T-helper 1 cell (primary cell): Measurements from ENCODE around the gene EDN3.

ENCODE experiments used
- DNase-seq, 5 donors: peaks; one replicate each; pipeline ENCODE4 v3.0.0-alpha.2; 2012 to 2020

EDN3 gene

DNA sequence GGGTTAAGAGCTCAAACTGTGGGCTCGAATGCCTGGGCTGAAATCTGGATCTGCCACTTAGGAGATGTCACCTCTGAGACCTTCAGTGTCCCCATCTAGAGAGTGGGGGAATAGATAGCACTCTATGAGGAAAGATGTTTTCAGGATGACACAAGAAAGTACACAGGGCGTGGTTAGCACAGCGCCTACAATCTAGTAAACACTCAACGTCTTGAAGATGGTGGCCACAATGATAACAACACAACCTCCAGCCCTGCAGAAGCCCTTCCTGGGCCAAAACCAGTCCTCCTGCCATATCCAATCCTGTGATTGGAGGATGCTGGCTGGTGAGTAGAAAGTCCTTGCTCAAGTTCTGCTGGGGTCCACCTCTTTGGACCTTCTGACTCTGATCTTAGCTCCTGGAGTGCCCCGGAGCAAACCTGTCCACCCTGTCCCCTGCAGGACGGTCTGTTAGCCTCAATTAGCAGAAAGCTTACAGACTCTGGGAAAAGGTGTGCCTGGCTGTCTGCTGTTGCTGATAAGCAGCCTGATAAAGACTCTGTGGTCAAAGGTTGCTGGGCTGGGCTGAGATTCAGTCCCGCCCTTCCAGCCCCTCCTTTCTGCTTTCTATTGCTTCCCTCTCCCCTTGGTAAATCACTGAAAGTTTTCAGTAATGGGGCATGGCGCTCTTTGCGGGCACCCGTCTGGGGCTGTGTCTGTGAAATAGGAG, 8.2 kb downstream of the EDN3 start:
- DNase-seq = peak in 1 of 5 donors; percentile 7

DNA sequence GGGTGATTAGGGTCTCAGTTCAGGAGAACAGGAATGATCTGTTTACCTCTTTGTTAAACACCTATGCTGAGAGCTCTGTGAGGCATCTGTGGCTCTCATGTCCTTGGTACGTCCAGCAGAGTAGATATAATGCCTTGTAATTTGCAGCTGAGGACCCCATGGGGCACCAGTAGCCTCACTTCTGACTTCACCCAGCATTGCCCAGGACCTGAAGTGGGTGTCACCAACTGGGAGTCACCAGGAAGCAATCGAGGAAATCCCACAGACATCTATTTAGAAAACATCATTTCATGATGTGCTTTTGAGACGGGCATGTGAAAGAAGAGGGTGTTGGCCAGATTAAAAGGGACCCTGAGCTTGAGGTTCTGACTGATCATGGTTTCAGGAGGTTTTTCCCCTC, 8.8 kb downstream of the EDN3 start:
- DNase-seq = no peak

- no peak for DNase-seq
Observed at GRCh38 chr20:59314997-59315396, 14.6 kb downstream of the EDN3 start.

- no peak for DNase-seq
Observed at GRCh38 chr20:59316911-59317731, 16.7 kb downstream of the EDN3 start.

DNA sequence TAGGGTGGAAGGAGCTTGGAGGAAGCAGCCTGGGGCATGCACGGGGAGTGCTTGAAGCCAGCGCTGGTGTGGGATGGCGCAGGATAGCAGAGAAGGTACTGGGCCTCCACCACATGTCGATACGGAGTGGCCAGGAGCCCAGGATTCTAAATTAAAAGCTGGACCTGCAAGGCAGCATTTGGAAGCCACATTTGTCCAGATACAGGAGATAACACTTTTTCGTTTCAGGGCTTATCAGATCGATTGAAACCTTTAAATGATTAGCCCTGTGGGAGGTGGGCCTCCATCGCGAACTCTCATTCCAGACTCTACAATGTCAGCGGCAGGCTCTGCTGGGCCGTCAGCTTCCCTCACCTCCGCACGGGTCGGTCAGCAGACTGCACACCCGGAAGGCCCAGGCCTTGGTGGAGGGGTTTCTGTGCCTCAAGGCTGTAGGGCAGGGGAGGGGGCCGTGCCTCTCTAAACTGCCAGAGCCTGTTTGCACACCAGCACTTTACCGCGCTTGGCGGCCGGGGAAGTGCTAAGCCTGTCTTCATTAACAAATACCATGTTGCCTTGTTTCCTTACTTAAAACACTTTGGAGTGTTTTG, 17.9 kb downstream of the EDN3 start:
- no peak for DNase-seq

GRCh38 chr20:59318803-59319202, 18.4 kb downstream of the EDN3 start:
- no peak for DNase-seq

GRCh38 chr20:59320426-59320825, 20.0 kb downstream of the EDN3 start:
- DNase-seq = no peak

GRCh38 chr20:59320854-59321647, 20.6 kb downstream of the EDN3 start:
- DNase-seq = no peak

DNA sequence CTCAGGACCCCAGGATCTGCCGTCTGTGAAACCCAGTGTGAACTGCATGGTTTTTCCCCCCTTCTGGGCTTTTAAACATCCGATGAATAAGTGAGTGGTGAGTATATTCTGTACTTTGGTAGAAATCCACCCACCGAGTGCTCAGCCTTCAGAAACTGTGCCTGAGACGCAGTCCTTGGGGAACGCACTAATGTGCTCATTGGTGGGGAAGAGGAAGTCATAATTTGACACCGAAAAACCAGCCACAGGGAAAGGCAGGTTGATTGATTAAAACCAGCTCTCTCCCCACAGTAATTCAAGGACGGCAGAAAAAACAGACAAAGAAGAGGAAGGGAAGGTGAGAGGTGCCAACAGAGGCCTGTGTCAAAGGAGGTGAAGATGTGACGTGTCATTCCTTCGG, 21.7 kb downstream of the EDN3 start:
- no peak for DNase-seq

DNA sequence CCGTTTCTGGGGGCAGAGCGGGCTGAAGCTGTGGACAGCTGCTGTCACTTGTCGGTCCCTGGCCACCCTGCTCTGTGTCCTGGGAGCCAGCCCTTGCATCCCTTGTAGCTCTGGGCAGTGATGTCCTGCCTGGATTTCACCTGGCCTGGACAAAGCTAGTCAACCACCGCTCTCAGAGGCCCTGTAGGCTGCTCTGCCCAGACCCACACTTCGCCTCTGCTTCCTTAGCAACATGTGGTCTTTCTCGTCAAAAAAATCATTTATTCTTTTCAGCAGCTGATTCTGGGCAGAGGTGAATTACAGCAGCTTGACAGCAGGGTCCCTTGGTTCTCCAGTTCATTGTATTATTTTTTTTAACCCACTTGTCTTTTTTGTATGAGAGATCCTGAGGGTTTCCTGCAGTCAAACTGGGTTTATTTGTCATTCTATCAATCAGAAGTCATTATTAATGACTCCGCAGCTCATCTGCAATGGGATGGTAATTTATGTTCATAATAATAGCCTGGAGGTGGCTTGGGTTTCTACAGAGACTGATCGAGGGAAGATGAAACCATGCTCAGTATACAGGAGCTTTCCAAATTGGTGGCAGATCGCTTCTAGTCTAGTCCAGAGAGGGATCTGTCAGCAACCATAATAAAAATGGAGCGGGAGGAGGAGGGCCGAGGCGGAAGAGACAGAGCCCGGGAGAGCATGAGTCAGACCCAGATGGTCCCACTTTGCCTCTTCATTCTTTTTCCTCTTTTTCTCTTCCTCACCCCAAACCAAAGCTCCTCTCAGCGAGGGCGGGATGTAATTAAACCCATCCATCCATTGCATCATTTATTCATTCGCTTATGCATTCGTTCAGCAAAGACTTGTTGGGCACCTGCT, 22.4 kb downstream of the EDN3 start:
- no peak for DNase-seq

- no peak for DNase-seq
Observed at GRCh38 chr20:59323731-59324130, 23.3 kb downstream of the EDN3 start.

DNA sequence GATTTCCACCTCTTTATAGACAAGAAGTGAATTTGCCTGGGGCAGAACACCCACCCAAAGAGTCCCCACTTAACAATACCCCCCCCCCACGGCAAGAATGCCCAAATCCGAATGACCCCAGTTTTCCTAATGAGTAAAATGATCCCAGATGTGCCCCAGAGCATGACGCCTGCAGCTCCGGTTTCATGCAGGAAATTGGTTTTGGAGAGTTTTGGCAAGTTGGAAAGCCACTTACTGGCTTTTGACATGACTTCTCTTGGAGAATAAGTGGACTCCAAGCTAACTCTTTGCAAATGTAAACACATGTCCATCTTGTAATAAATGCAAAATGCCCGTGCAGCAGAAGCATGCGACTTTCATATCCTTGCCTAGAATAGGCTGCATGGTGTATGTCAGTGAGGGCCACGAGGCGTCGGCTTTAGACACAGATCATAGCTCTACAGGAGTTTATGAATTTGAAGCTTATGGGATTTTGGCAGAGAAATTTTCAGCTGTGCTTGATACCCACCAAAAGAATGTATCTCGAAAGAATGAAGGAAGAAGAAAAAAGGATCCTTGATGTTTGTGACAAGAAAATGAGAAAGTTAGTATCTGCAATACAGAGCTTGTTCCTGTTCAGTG, 24.2 kb downstream of the EDN3 start:
- no peak for DNase-seq

GRCh38 chr20:59325142-59325523, 24.7 kb downstream of the EDN3 start:
- no peak for DNase-seq

DNA sequence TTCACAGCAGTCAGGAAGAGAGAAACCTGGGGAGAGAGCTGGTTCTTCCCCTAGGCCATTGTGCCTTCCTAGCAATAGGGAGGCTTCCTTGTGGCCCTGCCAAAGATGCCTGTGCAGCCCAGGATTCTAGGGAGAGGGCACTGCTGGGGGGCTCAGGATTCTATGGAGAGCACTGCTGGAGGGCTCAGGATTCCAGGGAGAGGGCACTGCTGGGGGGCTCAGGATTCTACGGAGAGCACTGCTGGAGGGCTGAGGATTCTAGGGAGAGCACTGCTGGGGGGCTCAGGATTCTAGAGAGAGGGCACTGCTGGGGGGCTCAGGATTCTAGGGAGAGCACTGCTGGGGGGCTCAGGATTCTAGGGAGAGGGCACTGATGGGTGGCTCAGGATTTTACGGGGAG, 25.8 kb downstream of the EDN3 start:
- DNase-seq = no peak

- no peak for DNase-seq
Observed at GRCh38 chr20:59328071-59328470, 27.7 kb downstream of the EDN3 start.

DNA sequence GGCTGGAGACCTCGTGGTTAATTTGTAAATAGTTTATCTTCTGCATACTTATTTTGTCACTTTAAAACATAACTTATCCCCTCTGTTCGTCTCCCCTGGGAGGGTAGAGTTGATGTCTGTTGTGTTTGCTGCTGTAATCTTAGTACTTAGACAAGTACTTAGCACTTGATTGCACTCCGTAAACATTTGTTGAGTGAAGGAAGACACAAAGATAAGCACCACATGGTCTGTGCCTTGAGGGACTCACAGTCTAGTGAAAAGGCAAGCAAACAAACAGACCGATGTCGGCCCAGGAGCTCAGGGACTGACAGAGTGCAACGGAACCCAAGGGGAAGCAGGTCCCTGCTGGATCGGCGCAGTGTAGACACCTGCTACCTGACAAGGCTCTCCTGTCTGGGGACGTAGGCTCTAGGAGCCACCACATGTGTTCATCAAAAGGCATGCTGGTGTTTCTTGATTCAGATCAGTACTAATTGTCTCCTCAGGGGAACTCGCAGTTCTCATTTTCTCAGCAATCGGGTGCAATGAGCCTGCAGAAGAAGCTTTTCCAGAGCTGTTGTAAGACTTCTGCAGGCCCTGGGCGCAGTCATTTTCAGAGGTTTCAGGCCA, 31.4 kb downstream of the EDN3 start:
- DNase-seq = no peak

- no peak for DNase-seq
Observed at GRCh38 chr20:59333260-59333845, 32.9 kb downstream of the EDN3 start.

DNA sequence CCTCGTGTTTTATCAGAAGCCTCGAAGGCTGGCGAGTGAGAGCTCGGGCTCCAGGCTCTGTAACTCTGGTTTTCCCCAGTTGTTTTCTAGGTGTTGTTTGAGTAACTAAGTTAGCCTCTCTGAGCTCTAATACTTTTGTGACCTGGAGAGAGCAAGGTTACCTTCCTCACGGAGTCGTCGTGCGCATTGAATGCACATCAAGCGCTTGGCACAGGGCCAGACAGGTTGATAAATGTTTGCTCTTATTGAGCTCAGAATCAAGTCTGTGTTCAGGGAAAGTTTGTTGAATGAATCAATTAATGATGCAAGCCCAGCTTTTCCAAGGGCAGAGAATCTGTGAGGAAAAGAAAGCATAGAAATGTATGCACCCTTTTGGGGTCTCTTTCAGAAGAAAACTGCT, 33.5 kb downstream of the EDN3 start:
- DNase-seq = no peak

- DNase-seq = no peak
Observed at GRCh38 chr20:59334651-59335300, 34.4 kb downstream of the EDN3 start.

DNA sequence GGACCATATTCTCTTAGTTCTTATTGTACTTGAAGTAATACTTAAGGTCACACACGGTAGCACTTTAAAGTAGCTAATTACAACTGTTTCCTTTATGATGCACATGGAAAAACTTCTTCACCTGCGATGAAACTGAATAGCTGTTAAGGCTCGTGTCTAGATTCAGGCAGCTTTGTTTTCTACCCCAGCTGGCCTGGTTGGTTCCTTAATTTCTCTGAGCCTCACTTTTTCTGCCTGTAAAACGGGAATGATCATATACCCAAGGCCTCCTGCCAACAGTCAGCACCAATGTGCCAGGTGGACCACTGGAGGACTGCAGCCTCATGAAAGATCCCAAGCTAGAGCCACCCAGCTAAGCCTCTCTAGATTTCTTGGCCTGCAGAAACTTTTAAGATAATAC, 35.0 kb downstream of the EDN3 start:
- DNase-seq = no peak
